K562 (cell line): ENCODE data around the gene TPCN1. TPM values are rescaled to one million over a fixed set of nuclear protein-coding genes. Genes with fewer than 3 reads are reported as not detected.

Experiments
- ARID4B ChIP-seq: sonication (generic); formaldehyde crosslinking; IDR thresholded peaks from 2 replicates; pipeline ENCODE4 v1.8.0; 2022; ENCODE audit warnings: mild to moderate bottlenecking, missing genetic modification reagents
- ILF3 ChIP-seq: fragments of 450-650 bp; IDR thresholded peaks from 2 replicates; pipeline ENCODE4 v1.6.1; 2018; ENCODE audit warnings: antibody characterized with exemption, mild to moderate bottlenecking, moderate library complexity, borderline replicate concordance
- NONO ChIP-seq, 2 experiments: fragments of 200-400 bp in 1 of 2; fragments of 450-650 bp in 1 of 2; formaldehyde crosslinking in 1 of 2; IDR thresholded peaks; 2 replicates each; pipeline ENCODE4 v1.6.1; 2017; ENCODE audit warnings: low read depth in 2 of 2, mild to moderate bottlenecking in 2 of 2, moderate library complexity in 2 of 2, low read length in 1 of 2
- PKNOX1 ChIP-seq: fragments of 450-650 bp; IDR thresholded peaks from 2 replicates; pipeline ENCODE4 v1.6.1; 2016
- REST ChIP-seq, 2 experiments: fragments of 450-650 bp; formaldehyde crosslinking in 1 of 2; IDR thresholded peaks; 2 replicates each; pipeline versions ENCODE4 v1.4.0 to v1.6.1; 2014 to 2020; ENCODE audit warnings: mild to moderate bottlenecking in 2 of 2, borderline replicate concordance in 1 of 2, low read depth in 1 of 2
- TRIM25 ChIP-seq: fragments of 450-650 bp; IDR thresholded peaks from 2 replicates; pipeline ENCODE4 v1.7.0; 2016; ENCODE audit warnings: borderline replicate concordance
- ZNF184 ChIP-seq: sonication (generic); formaldehyde crosslinking; IDR thresholded peaks from 2 replicates; pipeline ENCODE4 v1.5.0; 2020; ENCODE audit warnings: missing genetic modification reagents
- ZNF232 ChIP-seq: sonication (generic); formaldehyde crosslinking; IDR thresholded peaks from 2 replicates; pipeline ENCODE4 v1.8.0; 2022; ENCODE audit warnings: mild to moderate bottlenecking, missing genetic modification reagents
- polyA plus RNA-seq, 8 experiments: library from polyadenylated mRNA; depleted of rRNA in 4 of 8; stranded (reverse) in 5 of 8; unstranded in 3 of 8; fragments of >200 nt; fragmentation: Nextera tagmentation in 2 of 8; fragmentation: Illumina TruSeq in 1 of 8; extraction: Ambion mirVana in 2 of 8; extraction: Trizol in 1 of 8; gene quantifications; 2 replicates each; pipeline versions ENCODE4 v1.2.1 to v1.2.3, GENCODE V29; 2011 to 2014; ENCODE audit warnings: inconsistent platforms in 1 of 8, missing spikeins in 1 of 8
- total RNA-seq, 7 experiments: library from RNA; depleted of rRNA in 6 of 7; stranded (reverse); fragments of >200 nt in 6 of 7; fragmentation: Illumina TruSeq in 2 of 7; extraction: Trizol in 2 of 7; gene quantifications; 2 replicates each; pipeline versions ENCODE4 v1.2.1 to v1.2.3, GENCODE V29; 2011 to 2021; ENCODE audit warnings: low replicate concordance in 1 of 7

The TPCN1 gene
- total and polyA plus RNA-seq, 9 of the 15 experiments (the other 6 are each of a cell fraction or from before 2014, with no cell fraction given) = 0.80 to 23.8 (median 7.4) TPM

- TF ChIP-seq REST (IDR thresholded peaks at IDR 0.05; ENCODE audit: borderline replicate concordance) (no peak), REST (CRISPR knock-in tag; IDR thresholded peaks at IDR 0.05; ENCODE audit: low read depth) (0 out of 2 replicates have a peak, but pooled peaks have one; percentile 26), TRIM25 (no peak), ZNF232 (CRISPR knock-in tag) (no peak), ZNF184 (CRISPR knock-in tag) (no peak), PKNOX1 (no peak), NONO (IDR thresholded peaks at IDR 0.05; ENCODE audit: low read depth in 2 of 2, low read length in 1 of 2) (peak in 1 of 2 experiments; percentile 9; a peak in 1 of 4 replicates), ARID4B (CRISPR knock-in tag) (no peak), ILF3 (no peak)
These were observed 36.4 kb upstream of the TPCN1 start (continued) for GRCh38 chr12:113184900-113185179.
